Measurements from ENCODE around the gene PDILT.
"Not testable (repeated sequence)": the region's sequence is repeated elsewhere in the genome, so short reads cannot be mapped to it uniquely, and the experiment has no call there.

The PDILT gene

DNA sequence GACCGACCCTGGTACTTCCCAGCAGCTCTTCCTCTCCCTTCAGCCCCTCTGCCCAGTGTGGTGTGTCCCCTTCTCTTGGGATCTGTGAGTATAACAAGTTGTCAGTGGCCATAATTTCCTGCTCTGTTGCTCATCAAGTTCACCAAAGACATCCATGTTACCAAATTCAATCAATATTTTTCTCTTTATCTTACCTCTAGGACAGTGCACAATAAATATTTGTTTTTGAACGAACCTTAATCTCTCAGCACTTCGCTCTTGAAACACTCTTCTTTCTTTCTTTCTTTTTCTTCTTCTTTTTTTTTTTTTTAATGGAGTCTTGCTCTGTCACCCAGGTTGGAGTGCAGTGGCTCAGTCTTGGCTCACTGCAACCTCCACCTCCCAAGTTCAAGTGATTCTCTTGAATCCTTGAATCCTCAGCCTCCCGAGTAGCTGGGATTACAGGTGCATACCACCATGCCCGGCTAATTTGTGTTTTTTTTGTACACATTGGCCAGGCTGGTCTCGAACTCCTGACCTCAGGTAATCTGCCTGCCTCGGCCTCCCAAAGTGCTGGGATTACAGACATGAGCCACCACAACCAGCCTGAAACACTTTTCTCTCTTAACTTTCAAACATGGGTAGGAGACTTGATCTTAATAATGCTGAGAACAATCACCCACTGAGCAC, 49.3 kb downstream of the PDILT start:
- DNase-seq, result no peak

DNA sequence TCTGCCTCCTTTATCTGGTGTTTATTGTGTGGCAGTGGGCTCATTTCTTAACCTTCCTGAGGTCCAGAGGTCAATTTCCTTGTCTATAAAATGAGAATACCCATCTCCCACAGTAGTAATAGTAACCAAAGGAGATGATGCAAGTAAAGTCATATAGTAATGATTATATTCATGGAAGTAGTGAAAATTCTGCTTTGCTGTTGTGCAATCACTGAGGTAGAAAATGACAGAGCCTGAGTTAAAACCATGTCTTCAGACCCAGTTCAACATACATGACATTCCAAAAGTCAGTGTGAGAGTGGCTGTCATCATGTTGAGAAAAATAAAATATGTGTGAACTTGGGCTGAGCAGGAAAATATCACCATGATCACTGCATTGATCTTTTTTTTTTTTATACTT, 51.2 kb downstream of the PDILT start:
- DNase-seq, result no peak

DNA sequence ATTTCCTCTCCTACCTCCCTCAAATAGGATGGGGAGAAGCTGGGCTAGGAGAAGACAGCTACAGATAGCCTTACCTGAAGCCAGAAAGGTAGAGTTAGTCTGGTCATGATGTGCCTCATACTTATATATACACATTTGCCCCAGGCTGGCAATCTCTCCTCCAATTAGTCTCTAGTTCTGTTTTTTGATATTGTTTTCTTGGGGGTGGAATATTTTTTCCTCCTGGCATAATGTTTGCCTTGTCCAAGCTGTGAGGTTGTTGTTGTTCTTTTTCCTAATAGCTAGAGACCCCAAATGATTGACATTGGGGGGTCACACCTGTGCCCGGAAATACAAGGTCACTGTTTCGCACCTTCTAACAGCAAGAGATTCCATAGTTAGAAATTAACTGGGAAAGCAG, 51.9 kb downstream of the PDILT start, which contains the start of gene UMOD:
Gene UMOD (minus strand): TSS at position 101 of the 400 bp plus-strand sequence. CDS start 1,978 bp downstream, outside the sequence.
- no peak for DNase-seq

DNA sequence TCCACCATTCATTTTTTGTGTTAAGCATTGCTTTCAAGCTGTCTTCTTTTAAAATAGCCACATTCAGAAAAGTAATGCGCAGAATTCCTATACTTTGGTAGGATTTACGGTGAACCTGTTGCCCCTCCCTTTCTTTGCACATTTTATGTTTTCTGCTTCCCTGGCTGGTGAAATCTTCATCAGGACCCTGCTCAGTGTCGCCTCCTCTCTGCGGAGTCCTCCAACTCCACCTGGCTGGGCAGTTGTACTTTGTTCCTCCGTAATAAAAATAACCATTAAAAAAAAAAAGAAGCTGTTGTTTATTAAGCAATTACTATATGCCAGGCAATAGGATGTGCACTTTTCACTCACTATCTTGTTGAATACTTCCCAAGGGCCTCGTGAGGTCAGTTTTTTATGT, 54.9 kb downstream of the PDILT start:
- DNase-seq, result no peak

DNA sequence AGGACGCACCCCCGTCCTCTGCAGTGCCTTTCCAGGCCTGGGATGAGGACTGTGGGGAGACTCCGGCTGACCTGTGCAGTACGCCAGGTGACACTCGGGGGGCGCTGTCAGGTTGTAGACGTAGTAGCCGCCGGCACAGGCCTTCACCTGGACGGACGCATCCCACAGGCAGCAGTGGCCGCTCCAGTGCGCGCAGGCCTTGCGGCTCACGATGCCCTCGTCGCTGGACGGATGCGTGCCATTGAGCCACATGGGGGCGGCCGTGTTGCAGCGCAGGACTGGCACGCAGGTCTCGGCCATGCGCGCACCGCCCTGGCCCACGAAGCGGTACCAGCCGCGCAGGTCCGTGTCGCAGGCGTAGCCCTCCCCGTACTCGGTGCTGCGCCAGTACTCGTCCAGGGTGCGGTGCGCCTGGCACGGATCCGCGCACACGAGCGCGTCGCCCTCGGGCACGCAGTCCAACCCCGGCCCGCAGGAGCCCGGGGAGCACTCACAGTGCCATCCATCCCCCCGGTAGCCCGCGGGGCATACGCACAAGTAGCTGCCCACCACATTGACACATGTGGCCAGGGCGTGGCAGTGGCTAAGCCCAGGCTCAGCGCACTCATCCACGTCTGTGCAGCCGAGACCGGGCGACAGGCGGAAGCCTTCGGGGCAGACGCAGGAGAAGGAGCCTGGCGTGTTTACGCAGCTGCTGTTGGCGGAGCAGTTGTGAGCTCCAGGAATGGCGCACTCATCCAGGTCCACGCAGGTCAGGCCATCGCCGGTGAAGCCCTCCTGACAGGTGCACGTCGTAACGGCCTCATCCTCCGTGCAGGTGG, 56.0 kb downstream of the PDILT start:
- DNase-seq, result no peak

DNA sequence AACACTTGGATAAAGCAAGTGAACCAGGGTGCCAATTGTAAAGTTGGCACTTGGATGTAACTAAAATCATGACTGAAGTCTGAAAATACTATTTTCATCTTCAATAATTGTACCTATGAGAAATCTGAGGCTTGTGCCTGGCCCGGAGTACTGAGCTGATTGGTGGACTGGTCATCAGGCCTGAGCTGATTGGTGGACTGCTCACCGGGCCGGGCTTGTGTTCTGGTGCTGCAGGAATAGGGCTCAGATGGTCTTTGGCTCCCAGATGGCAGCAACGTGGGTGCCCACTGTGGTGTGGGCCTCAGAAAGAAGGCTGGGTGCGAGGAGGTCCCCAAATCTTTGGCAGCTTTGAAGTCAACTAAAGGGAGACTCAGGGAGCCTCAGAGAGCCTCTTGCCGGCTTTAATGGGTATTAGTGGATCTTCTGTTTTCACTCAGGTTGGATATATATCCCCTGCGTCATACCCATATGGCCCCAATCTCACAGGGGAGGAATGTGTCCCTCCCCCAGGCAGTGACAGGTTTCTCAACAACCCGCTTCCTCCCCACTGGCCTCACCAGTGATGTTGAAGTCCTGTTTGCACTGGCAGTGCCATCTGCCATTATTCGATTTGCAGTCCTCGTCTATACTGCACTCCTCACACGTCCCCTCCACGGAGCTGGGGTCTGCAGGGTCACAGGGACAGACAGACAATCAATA, 56.7 kb downstream of the PDILT start:
- DNase-seq, result no peak

DNA sequence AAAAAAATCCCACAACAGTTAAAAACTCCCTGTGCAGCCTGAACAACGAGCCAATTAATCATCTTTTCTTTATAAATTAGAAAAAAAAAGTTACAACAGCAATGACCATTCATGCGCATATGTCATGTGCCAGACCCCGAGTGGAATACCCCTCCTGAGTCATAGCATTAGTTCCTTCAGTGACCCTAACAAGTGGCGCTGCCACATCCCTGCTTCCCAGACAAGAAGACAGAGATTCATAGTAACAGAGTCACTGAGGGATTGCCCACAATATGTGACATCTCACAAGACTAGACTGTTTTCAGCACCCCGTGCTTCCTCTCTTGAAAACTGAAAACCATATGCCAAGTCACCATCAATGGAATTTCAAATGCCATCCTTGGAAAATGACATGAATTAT, 59.9 kb downstream of the PDILT start:
- DNase-seq, result no peak

DNA sequence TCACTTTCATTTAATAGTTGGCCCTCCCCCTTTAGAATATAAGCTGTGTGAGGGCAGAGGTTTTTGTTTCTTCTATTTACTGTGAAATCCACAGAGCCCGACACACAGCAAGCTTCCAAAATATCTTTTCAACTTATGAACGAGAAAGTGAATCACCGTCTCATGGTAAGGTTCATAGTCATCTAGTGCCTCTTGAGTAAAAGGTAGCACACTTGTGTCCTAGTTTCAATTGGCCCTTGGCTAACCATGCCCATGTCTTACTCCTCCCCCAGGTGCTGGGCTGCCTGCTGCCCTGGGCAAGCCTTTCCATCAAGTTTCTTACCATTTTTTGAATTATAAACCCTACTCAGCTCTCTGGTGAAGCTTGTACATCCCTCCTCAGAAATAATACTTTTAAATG, 64.8 kb downstream of the PDILT start:
- no peak for DNase-seq

DNA sequence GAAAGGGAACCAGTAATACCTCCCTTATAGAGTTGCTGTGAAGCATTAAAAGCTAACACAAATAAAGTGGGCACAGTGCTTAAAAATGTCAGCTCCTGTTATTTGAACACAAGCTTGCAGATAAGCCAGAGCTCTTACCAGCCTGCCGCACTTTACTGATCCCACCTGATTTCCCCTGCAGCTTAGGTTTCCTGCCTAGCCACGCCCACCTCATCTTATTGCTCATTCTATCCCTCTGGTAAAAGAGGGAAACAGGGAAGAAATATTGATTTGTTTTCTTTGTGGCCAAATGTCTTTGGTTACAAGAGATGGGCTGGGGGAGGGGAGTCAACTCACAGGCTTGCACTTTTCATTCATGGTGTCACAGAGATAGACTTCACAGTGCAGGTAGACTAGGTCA, 67.6 kb downstream of the PDILT start:
- DNase-seq, result no peak

DNA sequence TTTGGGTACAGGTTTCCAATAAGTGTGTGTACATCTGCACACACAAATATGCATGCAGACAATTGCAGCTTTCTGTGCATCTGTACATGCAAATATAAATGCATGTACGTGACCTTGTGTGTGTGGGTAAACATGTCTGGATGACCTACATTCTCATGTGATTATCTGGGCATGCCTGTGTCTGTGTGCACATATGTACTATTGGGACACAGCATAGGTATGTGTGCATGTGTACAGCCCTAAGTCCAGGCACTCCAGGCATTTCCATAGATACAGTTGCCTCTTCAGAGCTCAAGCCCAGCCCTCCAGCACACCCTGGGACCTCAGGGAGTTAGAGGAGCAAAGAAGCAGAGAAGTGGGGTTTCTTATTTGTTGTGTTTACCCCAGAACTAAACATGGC, 70.1 kb downstream of the PDILT start:
- no peak for DNase-seq

DNA sequence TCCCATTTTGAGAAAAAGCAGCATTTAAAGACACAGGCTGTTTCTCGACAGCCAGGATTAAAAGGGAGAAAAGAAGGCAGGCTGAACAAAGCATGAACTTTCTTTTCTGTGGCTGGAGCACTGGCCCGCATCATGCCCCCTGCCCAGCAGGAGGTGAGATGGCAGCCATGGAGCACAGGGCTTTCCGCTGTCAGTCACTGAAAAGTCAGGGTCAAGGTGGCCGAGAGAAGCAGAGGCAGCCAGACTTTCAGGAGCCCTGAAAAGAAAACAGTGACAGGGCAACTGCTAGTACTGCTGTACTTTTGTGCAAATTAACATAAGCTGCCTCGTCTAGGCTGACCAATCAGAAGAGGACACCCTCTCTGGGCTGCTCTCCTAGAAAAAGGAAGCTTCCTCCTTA, 71.4 kb downstream of the PDILT start:
- DNase-seq, result no peak

DNA sequence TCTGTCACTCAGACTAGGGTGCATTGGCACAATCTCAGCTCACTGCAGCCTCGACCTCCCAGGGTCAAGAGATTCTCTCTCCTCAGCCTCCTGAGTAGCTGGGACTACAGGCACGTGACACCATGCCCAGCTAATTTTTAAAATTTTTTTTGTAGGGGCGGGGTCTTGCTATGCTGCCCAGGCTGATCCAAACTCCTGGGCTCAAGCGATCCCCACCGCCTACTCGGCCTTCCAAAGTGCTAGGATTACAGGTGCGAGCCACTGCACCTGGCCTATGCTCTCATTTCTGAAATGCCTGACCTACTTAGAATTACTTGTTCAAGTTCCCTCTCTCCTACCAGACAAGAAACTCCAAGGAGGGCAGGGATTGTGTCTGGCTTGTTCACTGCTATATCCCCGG, 72.1 kb downstream of the PDILT start:
- DNase-seq, result no peak

DNA sequence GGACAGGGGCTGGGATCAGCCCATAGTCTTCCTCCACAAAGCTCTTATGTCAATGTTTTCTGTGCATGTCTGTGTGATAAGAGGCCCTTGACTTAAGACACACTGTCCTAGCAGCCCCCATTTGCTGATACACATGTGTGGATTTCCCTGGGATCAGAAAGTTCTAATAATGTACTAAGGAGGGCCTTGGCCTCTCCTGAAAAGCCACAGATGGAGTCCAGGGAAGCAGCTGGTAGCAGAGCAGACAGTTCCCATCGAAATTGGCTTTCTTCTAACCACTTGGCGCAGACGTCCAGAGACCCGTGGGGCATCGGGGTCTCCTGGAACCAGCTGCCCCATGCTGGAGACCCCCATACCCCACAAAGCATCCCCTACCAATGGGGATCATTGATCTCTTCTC, 72.9 kb downstream of the PDILT start:
- DNase-seq, result no peak

DNA sequence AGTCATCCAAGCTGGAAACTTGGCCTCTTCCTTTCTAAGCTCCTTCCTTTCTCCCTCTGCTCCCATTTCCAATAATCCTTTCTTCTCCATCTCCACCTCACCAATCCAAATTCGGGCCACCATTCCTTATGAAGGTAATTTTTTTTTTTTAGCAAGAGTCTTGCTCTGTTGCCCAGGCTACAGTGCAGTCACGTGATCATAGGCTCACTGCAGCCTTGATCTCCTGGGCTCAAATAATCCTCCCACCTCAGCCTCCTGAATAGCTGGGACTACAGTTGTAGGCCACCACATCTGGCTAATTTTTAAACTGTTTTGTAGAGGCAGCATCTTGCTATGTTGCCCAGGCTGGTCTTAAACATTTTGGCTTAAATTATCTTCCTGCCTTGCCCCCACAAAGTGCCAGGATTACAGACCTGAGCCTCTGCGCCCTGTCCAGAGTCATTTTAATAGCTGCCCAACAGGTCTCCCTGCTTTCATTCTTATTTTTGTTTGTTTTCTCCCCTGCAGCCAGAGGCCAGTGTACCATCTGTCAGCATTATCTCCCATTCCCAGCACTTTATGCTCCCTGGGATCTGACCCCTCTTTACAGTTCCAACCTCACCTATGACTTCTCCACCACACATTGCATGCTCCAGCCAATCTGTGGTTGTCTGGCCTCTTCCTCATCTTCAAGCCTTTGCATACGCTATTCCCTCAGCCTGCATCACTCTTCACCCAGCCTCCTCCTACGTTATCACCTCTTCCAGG, 75.0 kb downstream of the PDILT start:
- DNase-seq, result no peak

DNA sequence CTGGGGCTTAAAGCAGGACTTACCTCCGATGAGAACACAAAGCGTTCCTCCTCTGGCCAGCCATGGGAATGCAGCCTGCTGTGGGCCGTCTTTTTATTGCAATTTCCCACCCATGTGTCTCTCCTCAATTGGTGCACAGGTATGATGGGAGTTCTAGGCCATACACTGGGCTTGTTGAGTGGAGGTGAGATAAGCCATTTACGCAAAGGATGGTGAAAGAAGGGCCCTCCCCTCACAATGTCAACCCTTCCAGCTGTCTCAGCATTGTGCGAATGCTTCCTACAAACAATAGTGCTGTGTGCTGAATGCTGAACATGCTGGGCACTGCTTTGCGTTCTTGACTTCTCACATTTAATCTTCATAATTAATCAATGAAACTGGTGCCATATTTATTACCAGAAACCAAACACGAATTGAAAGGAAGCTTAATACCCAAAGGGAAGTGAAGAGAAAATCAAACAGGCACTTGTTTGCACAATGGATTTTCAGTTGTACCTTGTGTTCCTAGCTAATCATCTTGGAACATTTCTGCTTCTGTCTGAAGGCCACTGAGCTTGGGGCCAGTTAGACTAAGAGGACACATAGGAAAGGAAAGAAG, 77.0 kb downstream of the PDILT start, which contains the start of gene GP2:
Gene GP2 (minus strand): TSS at position 70 of the 598 bp plus-strand sequence. CDS start 1,082 bp downstream, outside the sequence.
- DNase-seq, result no peak

DNA sequence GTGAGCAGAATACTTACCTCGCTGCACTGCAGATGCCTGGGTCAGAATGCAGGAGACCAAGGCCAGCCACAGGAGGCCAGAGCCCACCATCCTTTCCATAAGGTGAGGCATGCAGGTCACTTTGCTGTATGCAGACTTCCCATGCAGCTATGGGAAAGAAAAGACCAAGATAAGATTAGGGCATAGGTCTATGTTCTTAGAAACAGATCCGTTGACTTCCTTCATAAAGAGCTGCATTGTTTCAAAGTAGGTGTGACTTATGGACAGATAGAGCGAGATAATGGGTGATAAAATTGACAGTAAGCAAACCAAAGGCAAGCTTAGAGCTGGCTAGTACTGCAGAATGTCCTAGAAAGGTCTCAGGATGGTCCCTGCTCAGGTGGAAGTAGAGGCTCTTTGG, 78.2 kb downstream of the PDILT start:
- DNase-seq, result no peak

DNA sequence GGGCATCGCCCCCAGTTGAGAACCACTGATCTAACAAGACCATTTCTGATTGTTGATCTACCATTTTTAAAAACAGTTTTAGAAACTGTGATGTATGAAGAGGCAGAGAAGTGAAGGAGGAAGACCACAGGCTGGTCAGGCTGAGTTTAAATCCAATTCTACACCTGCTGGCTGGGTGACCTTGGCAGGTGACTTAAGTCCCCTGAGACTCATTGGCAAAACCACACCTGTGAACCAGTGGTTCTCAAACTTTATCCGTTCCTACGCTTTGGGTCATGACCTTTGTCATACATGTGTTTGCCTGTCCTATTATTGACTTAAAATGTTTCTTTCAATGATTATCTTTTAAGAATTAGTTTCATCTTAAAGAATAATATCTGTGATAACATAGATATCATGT, 79.5 kb downstream of the PDILT start:
- DNase-seq, result no peak

DNA sequence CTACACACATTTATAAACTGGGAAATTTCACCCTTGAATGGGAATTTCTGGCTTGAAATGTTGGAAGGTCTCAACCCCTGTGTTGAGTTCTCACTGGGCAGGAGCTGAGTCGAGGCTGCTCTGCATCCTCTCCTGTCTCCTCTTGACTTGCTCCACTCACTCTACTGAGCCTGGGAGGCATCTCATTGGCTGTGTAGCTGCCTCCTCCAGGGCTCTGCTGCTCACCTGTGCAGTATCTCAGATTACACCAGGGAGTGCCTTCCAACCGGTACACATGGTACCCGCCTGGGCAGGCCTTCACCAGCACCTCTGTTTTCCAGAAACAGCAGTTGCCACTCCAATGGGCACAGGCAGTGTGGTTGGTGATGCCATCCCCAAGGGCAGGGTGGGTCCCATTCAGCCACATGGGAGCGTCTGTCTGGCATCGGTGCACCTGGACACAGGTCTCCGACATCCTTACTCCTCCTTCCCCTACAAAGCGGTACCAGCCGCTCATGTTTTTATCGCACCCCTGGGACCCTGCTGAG, 80.9 kb downstream of the PDILT start:
- DNase-seq, result no peak

DNA sequence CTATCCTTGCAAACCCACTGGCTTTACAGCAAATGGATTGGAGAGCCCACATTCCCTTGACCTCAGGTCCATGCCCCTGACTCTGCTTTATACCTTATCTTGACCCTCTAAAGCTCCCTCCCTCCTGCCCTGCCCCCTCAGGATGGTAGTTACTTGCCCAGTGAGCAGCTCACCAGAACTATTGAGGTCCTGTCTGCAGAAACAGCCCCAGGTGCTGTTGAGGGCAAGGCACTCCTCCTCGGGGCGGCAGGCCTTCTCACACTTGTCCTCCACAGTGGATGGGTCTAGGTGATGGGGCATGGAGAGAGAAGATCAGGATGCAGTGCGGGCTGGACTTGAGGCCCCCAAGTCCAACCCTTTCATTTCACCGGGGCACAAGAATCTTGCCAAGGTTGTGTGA, 81.8 kb downstream of the PDILT start:
- DNase-seq, result no peak

DNA sequence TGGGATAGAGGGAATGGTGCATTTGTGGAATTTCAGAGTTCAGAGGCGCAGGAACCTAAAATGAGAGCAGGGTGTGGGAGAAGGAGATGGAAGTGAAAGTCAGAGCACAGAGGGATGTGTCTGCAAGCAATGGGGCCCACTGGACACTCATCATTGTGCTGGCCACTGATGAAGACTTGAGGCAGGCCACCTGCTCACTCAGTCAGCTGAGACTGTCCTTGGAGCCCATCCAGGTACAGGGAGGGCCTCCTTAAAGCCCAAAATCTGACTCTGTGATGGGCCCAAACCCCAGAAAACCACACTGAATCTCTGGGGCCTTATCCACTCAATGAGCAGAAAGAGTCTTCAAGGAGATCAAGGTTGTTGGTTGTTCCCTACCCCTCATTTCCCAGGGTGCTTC, 82.9 kb downstream of the PDILT start:
- no peak for DNase-seq

DNA sequence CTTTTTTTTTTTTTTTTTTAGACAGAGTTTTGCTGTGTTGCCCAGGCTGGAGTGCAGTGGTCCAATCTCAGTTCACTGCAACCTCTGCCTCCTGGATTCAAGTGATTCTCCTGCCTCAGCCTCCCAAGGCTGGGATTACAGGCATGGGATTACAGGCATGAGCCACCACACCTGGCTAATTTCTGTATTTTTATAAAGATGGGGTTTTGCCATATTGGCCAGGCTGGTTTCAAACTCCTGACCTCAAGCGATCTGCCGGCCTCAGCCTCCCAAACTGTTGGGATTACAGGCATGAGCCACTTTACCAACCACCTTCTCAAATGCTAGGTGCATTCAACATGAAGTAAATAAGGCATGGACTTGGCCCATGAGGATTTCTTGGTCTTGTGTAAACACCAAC, 83.5 kb downstream of the PDILT start:
- DNase-seq, result not testable (repeated sequence)

DNA sequence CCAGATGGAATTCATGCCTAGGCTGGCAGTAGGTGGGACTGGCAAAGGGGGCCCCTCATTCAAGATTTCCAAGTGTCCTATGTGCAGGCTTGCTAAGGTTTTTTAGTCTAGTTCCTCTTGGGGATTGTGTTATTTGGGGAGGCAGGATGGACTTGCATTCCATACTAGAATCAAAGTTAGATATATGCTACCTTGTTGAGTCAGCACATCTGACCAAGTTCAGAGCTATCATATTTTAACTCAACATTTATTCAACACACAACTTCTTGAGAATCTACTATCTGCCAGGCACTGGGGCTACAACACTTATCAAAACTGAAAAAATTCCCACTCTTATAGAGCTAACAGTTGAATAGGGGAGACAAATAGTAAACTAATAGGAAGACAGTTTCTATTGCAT, 83.9 kb downstream of the PDILT start:
- no peak for DNase-seq
